Suprapubic skin (tissue), 4 donors: ENCODE measurements around the gene SURF1.

Experiments used
- EP300 ChIP-seq: sonication (generic); formaldehyde crosslinking; IDR thresholded peaks from one replicate; pipeline ENCODE4 v1.6.1; 2017; ENCODE audit warnings: antibody characterized with exemption
- POLR2A ChIP-seq, 2 donors: fragments of 450-650 bp; IDR thresholded peaks; one replicate each; pipeline ENCODE4 v1.6.1; 2017; ENCODE audit warnings: antibody characterized with exemption in 2 of 2, mild to moderate bottlenecking in 2 of 2, moderate library complexity in 2 of 2
- POLR2AphosphoS5 ChIP-seq, 3 donors: sonication (generic); formaldehyde crosslinking; IDR thresholded peaks; one replicate each; pipeline ENCODE4 v1.6.1; 2017; ENCODE audit warnings: antibody characterized with exemption in 3 of 3
- TF ChIP-seq, protein P1 (sequence below), 2 donors: fragments of 200-600 bp in 1 of 2; fragments of 450-650 bp in 1 of 2; sonication (generic) in 1 of 2; IDR thresholded peaks; one replicate each; pipeline ENCODE4 v1.5.1; 2016 to 2019; ENCODE audit warnings: antibody characterized with exemption in 2 of 2, mild to moderate bottlenecking in 1 of 2, moderate library complexity in 1 of 2

DNA sequence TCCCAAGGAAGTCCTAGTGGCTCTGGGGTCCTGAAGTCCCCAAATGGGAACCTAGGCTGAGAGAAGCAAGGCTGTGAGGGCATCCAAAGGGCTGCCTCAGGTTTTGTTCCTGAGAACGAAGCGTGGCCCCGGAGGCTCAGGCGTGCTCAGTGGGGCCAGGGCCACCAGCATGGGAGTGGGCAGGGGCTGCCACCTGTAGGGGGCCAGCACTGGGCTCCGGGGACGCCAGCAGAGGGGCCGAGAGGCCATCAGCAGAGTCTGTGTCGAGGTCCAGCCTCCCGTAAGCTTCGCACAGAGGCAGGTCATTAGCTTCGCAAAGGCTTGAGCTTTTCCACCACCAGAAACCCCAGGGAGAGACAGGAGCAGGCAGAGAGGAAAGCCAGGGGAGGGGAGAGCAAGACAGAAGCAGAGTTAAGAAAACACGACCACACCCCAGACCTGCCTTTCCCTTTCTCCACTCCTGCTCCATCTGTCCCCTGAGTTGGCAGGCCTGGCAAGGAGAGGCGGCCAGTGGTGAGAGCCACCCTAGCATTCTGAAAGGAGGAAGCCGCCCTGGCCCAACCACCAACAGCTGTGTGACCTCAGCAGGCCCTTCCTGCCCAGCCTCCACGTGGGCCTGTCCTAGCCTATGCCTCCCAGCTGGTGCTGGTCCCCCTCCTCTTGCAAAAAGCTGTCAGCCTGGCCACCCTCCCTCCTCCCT, 14.8 kb downstream of the SURF1 start:
- TF ChIP-seq, protein P1, sequence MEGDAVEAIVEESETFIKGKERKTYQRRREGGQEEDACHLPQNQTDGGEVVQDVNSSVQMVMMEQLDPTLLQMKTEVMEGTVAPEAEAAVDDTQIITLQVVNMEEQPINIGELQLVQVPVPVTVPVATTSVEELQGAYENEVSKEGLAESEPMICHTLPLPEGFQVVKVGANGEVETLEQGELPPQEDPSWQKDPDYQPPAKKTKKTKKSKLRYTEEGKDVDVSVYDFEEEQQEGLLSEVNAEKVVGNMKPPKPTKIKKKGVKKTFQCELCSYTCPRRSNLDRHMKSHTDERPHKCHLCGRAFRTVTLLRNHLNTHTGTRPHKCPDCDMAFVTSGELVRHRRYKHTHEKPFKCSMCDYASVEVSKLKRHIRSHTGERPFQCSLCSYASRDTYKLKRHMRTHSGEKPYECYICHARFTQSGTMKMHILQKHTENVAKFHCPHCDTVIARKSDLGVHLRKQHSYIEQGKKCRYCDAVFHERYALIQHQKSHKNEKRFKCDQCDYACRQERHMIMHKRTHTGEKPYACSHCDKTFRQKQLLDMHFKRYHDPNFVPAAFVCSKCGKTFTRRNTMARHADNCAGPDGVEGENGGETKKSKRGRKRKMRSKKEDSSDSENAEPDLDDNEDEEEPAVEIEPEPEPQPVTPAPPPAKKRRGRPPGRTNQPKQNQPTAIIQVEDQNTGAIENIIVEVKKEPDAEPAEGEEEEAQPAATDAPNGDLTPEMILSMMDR (IDR thresholded peaks at IDR 0.05), result no peak
- TF ChIP-seq POLR2AphosphoS5 (IDR thresholded peaks at IDR 0.05), result no peak
- TF ChIP-seq EP300, result no peak
- TF ChIP-seq POLR2A (IDR thresholded peaks at IDR 0.05), result no peak
